ENCODE measurements around the gene CSNK2B.

The CSNK2B gene

DNA sequence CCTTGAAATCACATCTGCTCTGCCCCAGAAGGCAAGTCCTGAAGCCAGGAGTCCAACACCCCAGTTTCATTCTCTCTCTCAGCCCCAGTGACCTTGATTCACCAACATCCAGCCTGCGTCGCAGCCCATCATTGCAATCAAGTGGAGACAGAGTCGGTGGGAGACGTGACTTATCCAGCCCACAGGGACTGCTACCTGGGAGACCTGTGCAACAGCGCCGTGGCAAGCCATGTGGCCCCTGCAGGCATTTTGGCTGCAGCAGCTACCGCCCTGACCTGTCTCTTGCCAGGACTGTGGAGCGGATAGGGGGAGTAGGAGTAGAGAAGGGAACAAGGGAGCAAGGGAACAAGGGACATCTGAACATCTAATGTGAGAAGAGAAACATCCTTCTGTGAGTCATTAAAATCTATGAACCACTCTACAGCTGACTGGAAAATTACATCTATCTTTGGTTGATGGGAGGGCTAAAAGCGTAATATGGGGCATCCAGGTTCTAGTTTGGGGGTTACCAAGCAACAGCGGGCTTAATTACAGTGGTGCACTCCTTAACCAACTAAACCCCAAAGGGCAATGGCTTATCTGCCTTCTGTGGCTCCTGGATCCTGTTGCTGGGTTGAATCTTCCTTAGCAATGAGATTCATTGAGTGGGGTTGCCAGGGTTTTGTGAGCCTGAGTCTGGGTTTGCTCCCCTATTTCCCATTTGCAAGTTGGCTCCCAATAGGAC, 51.8 kb downstream of the CSNK2B start:
- DNase-seq: no peak

DNA sequence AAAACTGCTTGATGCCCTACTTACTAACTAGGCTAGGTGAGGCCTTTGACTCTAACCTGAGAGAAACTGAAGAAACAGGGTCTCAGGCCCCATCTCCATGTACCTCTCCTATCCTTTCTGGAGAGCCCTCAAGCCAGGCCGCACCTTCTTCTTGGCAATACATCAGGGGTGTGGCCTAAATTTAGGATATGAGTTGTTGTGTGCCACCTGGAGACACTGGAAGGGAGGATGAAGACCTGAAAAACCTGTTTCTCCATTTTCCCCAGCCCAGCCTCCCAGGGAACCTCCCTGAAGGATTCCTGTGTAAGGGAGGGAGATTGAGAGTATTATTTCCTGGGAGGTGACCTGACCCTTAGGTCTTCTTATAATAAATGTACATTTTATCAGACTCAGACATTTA, 52.4 kb downstream of the CSNK2B start:
- no peak for DNase-seq

DNA sequence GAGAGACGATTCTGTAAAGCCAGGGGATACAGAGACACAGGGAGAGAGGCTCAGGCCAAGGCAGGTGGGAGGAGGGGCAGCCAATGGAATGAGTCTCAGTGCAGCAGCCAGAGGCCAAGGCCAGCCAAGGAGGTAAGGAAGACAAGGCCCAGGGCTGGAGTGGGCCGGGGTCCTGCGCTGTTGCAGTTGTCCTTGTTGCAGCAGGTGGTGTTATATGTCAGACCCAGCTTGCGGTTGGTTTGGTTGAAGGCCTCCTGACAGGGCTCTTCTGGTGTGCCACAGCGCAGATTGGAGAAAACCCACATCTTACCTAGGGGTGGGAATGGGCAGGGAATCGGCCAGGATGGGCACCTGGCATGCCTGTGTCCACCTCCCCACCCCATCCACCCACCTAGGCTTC, 53.1 kb downstream of the CSNK2B start:
- no peak for DNase-seq

All from NCI-H187 (cell line).